Posterior vena cava (tissue), 2 donors: Measurements from ENCODE around the gene ANKRD11. TPM values are rescaled to one million over a fixed set of nuclear protein-coding genes. Genes with fewer than 3 reads are reported as not detected.
"Not testable (repeated sequence)": the region's sequence is repeated elsewhere in the genome, so short reads cannot be mapped to it uniquely, and the experiment has no call there.

Experiments used
- DNase-seq: peaks from one replicate; pipeline ENCODE4 v3.0.0-alpha.2; 2020; ENCODE audit warnings: low spot score
- intact Hi-C, 2 donors: fragments of 100-400 bp; cut with DNase I; formaldehyde crosslinking; loops; one replicate each; pipeline versions ENCODE4 v1.14.1 to v1.14.2; 2022 to 2023
- total RNA-seq, 2 donors: library from RNA; stranded (reverse); fragmentation: NEBNext Ultra II Directional; extraction: Animal tissue kit (Norgen Biotek cat#: 25700); gene quantifications; one replicate each; pipeline ENCODE4 v1.2.1, GENCODE V29; 2021
- donor health status: DM: yes; HTN: yes; CAD: no.
- donor health status: DM: yes; HTN: yes; CAD: no.

Gene ANKRD11
- total RNA-seq, 2 donors from 2014 or later: 95.0 to 110 TPM

- DNase-seq: no peak
- intact Hi-C loops: loop anchor here (5.0 to 10.0 kb wide), 2 partner anchors 73 to 80 kb away; no protein-coding TSS in a partner anchor
Measured at GRCh38 chr16:89484923-89485679, 5.3 kb downstream of the ANKRD11 start.

- intact Hi-C loops: loop anchor here in 1 of 2 donors (10.0 kb wide), 1 partner anchor 79 kb away; no protein-coding TSS in a partner anchor
- DNase-seq: no peak
Measured at GRCh38 chr16:89484041-89484501, 6.3 kb downstream of the ANKRD11 start.

GRCh38 chr16:89482817-89483205 is 7.5 kb downstream of the ANKRD11 start:
- intact Hi-C loops: loop anchor here in 1 of 2 donors (10.0 kb wide), 1 partner anchor 78 kb away; no protein-coding TSS in a partner anchor
- DNase-seq: no peak

- intact Hi-C loops: loop anchor here in 1 of 2 donors (10.0 kb wide), 1 partner anchor 77 kb away; no protein-coding TSS in a partner anchor
Measured at GRCh38 chr16:89482150-89482816, 8.1 kb downstream of the ANKRD11 start.

GRCh38 chr16:89481356-89481955 is 8.9 kb downstream of the ANKRD11 start:
- intact Hi-C loops: loop anchor here in 1 of 2 donors (10.0 kb wide), 1 partner anchor 77 kb away; no protein-coding TSS in a partner anchor
- DNase-seq: no peak

More at GRCh38 chr16:89482150-89482816, 8.1 kb downstream of the ANKRD11 start:
- no peak for DNase-seq

- DNase-seq: no peak
- intact Hi-C loops: no loop called here
Measured at GRCh38 chr16:89478576-89479221, 11.7 kb downstream of the ANKRD11 start.

- intact Hi-C loops: no loop called here
- DNase-seq: no peak
Measured at GRCh38 chr16:89476811-89477261, 13.5 kb downstream of the ANKRD11 start.

- intact Hi-C loops: no loop called here
- DNase-seq: no peak
Measured at GRCh38 chr16:89476379-89476778, 14.0 kb downstream of the ANKRD11 start.

- intact Hi-C loops: no loop called here
Measured at GRCh38 chr16:89475144-89475543, 15.2 kb downstream of the ANKRD11 start.

GRCh38 chr16:89473791-89474414 is 16.5 kb downstream of the ANKRD11 start:
- DNase-seq: peak; percentile 10
- intact Hi-C loops: no loop called here

More at GRCh38 chr16:89475144-89475543, 15.2 kb downstream of the ANKRD11 start:
- DNase-seq: no peak

- intact Hi-C loops: no loop called here
- DNase-seq: peak; percentile 51
Measured at GRCh38 chr16:89473136-89473712, 17.1 kb downstream of the ANKRD11 start.

- intact Hi-C loops: no loop called here
- no peak for DNase-seq
Measured at GRCh38 chr16:89472711-89473075, 17.7 kb downstream of the ANKRD11 start.

GRCh38 chr16:89467382-89467781 is 23.0 kb downstream of the ANKRD11 start:
- DNase-seq: no peak
- intact Hi-C loops: no loop called here

- intact Hi-C loops: no loop called here
Measured at GRCh38 chr16:89466920-89467319, 23.4 kb downstream of the ANKRD11 start.

GRCh38 chr16:89463312-89463711 is 27.0 kb downstream of the ANKRD11 start:
- intact Hi-C loops, DNase-seq: not testable (repeated sequence)

More at GRCh38 chr16:89466920-89467319, 23.4 kb downstream of the ANKRD11 start:
- DNase-seq: peak; percentile 42

GRCh38 chr16:89462639-89463038 is 27.7 kb downstream of the ANKRD11 start:
- intact Hi-C loops, DNase-seq: not testable (repeated sequence)

- DNase-seq, intact Hi-C loops: not testable (repeated sequence)
Measured at GRCh38 chr16:89461890-89462289, 28.5 kb downstream of the ANKRD11 start.

GRCh38 chr16:89460556-89460955 is 29.8 kb downstream of the ANKRD11 start:
- DNase-seq: no peak
- intact Hi-C loops: no loop called here
